ENCODE measurements around the gene ARID5B. TPM values are rescaled to one million over a fixed set of nuclear protein-coding genes. Genes with fewer than 3 reads are reported as not detected.

ARID5B gene
- total and polyA plus RNA-seq, 2 of the 4 experiments (the other 2 are of a cell fraction): 41.0 to 125 TPM

DNA sequence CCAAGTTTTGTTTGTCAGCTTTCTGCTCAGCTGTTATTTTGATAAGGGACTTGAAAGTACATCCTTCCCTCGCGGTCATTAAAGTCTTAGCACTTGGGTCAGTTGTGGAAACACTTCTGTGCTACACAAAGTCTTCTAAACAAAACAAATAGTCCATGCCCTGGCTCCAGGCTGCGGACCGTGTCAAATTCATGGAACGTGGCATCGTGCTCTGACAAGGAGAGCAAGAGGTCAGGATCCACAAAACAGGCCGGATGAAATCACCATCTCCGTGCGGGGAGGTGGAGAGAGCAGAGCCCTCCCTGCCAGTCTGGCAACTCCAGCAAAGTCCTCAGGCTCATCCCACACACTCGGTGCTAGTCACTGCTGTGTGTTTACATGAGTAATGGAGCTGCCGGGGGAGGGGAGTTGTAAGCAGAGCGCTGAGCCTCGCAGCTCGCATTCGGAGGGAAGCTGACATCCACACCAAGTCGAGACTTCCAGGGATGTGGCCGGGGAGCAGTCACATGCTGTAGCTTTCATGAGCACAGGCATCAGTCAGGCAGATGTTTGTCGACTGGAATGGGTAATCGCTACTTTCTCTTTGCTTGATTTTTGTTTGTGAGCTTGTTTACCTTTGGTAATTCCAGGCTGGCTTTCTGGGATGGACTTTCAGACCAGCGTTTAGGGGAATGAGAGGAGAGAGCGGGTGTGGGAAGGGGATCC, 147.6 kb downstream of the ARID5B start:
- no TSS peak for BruUV-seq (replicated peaks)
- Histone ChIP-seq H3K18ac (ENCODE audit: low read depth, low read length) (peak overlapping the region; percentile 61), H3K27ac (ENCODE audit: insufficient read depth, low read length) (peak overlapping the region; percentile 83), H3K79me1 (ENCODE audit: low read depth in 1 of 2, low read length in 2 of 2) (peaks cover 4 to 54% of the 10 kb centered on the region in 2 experiments; a peak in 3 of 4 replicates), H4K20me1 (ENCODE audit: insufficient read depth, low read length) (peaks cover 29% of the 10 kb centered on the region), H3K36me3 (ENCODE audit: control insufficient read depth, insufficient read depth, low read length) (peaks cover 30% of the 10 kb centered on the region), H3K4ac (ENCODE audit: low read depth, low read length) (peak overlapping the region; percentile 92), H2AK9ac (replicated peaks; ENCODE audit: low read depth, low read length, poor library complexity) (peak overlapping the region; percentile 90), H3K56ac (ENCODE audit: extremely low read depth, insufficient read depth, low read length) (peak overlapping the region; percentile 99), H4K8ac (ENCODE audit: low read depth in 2 of 2, low read length in 2 of 2) (peak overlapping the region; percentile 62 to 89), H3K27me3 (ENCODE audit: control insufficient read depth, insufficient read depth, low read length) (no peaks in the 10 kb centered on the region), H2BK15ac (ENCODE audit: low read depth, low read length) (peak overlapping the region; percentile 64; the same call in 1 of the 3 replicates), H2BK5ac (ENCODE audit: low read depth, low read length, poor library complexity, severe bottlenecking) (peak overlapping the region; percentile 88), H2BK120ac (ENCODE audit: low read depth, low read length) (peak overlapping the region; percentile 80), H3K23ac (ENCODE audit: low read depth, low read length) (peak overlapping the region; percentile 89), H3K9me3 (ENCODE audit: control insufficient read depth, insufficient read depth, low read length) (no peaks in the 10 kb centered on the region), H3K4me1 (ENCODE audit: control insufficient read depth, insufficient read depth, low read length) (peaks cover 16% of the 10 kb centered on the region), H4K91ac (ENCODE audit: insufficient read depth, low read depth, low read length) (peak overlapping the region; percentile 93), H3K4me3 (ENCODE audit: insufficient read depth, low read depth, low read length) (peak overlapping the region; percentile 62), H2AFZ (replicated peaks; ENCODE audit: low read length, poor library complexity) (peak overlapping the region; percentile 72), H3K9ac (ENCODE audit: low read depth, low read length) (peak overlapping the region; percentile 87), H2AK5ac (ENCODE audit: low read depth, low read length) (peak overlapping the region; percentile 76), H3K14ac (replicated peaks; ENCODE audit: low read depth, low read length) (peak overlapping the region; percentile 90), H3K4me2 (ENCODE audit: low read depth, low read length) (peak overlapping the region; percentile 33), H4K5ac (ENCODE audit: low read depth, low read length) (peak overlapping the region; percentile 10), H2BK20ac (ENCODE audit: low read depth, low read length) (peak overlapping the region; percentile 70), H3K9me1 (ENCODE audit: insufficient read depth, low read length) (peaks cover 24% of the 10 kb centered on the region)
- 6% methylated on average over 3 of the region's 21 CpGs; no CpG with 5 or more reads in 1 of the 2 experiments for WGBS, 2 experiments (ENCODE audit: extremely low coverage in 2 of 2, insufficient read length in 1 of 2)
- POLR2A ChIA-PET (ENCODE audit: unreplicated experiment): interaction anchor here (0.6 to 3.5 kb wide), 16 partner anchors 9 to 258 kb away, joined by 3 to 14 read pairs (median 5); partner anchors contain the start of gene ARID5B
- ATAC-seq (ENCODE audit: low read depth) (peak; percentile 83), DNase-seq (peak; percentile 99)
- intact Hi-C loops (cut with micrococcal nuclease): loop anchor here (2.0 to 10.0 kb wide), 5 partner anchors 56 to 1084 kb away; partner anchors contain the start of genes ADO and ARID5B
- CTCF ChIA-PET: interaction anchor here (0.6 to 2.2 kb wide), 3 partner anchors 10 to 183 kb away, joined by 3 to 10 read pairs (median 4); no protein-coding TSS in a partner anchor
- dilution Hi-C loops (cut with HindIII; ENCODE audit: low sequenced_read_pairs, unreplicated experiment): no loop called here
- in situ Hi-C loops (cut with MboI; ENCODE audit: low sequenced_read_pairs): loop anchor here (25.0 kb wide), 3 partner anchors 538 to 1237 kb away; partner anchors contain the start of genes ADO and EGR2
- TF ChIP-seq, protein P1, sequence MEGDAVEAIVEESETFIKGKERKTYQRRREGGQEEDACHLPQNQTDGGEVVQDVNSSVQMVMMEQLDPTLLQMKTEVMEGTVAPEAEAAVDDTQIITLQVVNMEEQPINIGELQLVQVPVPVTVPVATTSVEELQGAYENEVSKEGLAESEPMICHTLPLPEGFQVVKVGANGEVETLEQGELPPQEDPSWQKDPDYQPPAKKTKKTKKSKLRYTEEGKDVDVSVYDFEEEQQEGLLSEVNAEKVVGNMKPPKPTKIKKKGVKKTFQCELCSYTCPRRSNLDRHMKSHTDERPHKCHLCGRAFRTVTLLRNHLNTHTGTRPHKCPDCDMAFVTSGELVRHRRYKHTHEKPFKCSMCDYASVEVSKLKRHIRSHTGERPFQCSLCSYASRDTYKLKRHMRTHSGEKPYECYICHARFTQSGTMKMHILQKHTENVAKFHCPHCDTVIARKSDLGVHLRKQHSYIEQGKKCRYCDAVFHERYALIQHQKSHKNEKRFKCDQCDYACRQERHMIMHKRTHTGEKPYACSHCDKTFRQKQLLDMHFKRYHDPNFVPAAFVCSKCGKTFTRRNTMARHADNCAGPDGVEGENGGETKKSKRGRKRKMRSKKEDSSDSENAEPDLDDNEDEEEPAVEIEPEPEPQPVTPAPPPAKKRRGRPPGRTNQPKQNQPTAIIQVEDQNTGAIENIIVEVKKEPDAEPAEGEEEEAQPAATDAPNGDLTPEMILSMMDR (conservative IDR thresholded peaks at IDR 0.05; ENCODE audit: low read depth, low read length): no peak
- TF ChIP-seq CEBPB (IDR thresholded peaks at IDR 0.05; ENCODE audit: low read depth, low read length) (peak; percentile 36; the same call in 1 of the 2 replicates), RCOR1 (IDR thresholded peaks at IDR 0.05; ENCODE audit: insufficient replicate concordance, low read length) (peak; percentile 66), RAD21 (IDR thresholded peaks at IDR 0.05; ENCODE audit: low read length) (peak; percentile 48), MAZ (IDR thresholded peaks at IDR 0.05; ENCODE audit: borderline replicate concordance, low read depth, low read length) (peak; percentile 87), BHLHE40 (IDR thresholded peaks at IDR 0.05; ENCODE audit: low read depth, low read length) (peak; percentile 74), NFE2L2 (IDR thresholded peaks at IDR 0.05; ENCODE audit: low read depth, low read length) (no peak), FOS (IDR thresholded peaks at IDR 0.05; ENCODE audit: low read depth, low read length) (peak; percentile 89), SMC3 (IDR thresholded peaks at IDR 0.05; ENCODE audit: low read depth, low read length) (peak; percentile 8), MXI1 (IDR thresholded peaks at IDR 0.05; ENCODE audit: borderline replicate concordance, low read depth, low read length) (peak; percentile 95; the same call in 1 of the 2 replicates), RFX5 (IDR thresholded peaks at IDR 0.05; ENCODE audit: low read depth, low read length) (no peak)
- TF ChIP-seq, protein P2, sequence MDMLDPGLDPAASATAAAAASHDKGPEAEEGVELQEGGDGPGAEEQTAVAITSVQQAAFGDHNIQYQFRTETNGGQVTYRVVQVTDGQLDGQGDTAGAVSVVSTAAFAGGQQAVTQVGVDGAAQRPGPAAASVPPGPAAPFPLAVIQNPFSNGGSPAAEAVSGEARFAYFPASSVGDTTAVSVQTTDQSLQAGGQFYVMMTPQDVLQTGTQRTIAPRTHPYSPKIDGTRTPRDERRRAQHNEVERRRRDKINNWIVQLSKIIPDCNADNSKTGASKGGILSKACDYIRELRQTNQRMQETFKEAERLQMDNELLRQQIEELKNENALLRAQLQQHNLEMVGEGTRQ (IDR thresholded peaks at IDR 0.05; ENCODE audit: low read depth, low read length): peak; percentile 74
- TF ChIP-seq, protein P3, sequence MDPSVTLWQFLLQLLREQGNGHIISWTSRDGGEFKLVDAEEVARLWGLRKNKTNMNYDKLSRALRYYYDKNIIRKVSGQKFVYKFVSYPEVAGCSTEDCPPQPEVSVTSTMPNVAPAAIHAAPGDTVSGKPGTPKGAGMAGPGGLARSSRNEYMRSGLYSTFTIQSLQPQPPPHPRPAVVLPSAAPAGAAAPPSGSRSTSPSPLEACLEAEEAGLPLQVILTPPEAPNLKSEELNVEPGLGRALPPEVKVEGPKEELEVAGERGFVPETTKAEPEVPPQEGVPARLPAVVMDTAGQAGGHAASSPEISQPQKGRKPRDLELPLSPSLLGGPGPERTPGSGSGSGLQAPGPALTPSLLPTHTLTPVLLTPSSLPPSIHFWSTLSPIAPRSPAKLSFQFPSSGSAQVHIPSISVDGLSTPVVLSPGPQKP (IDR thresholded peaks at IDR 0.05; ENCODE audit: borderline replicate concordance, low read depth, low read length): no peak
